GM12878 (cell line): ENCODE measurements around the gene SPATA2. TPM values are rescaled to one million over a fixed set of nuclear protein-coding genes. Genes with fewer than 3 reads are reported as not detected.

Experiments
- ATAC-seq: fragments of 200-7000 bp; cut with Tn5 transposase; 3 replicates; pipeline ENCODE4 v1.9.1; 2020; ENCODE audit warnings: mild to moderate bottlenecking, moderate library complexity
- BruUV-seq: library from RNA; stranded (reverse); fragments of 400-500 nt; replicated peaks from 2 replicates; lab custom pipeline; 2021; lab: Mats Ljungman, UMichigan
- CTCF ChIA-PET: fragments of 300-600 bp; sonication (Branson Sonifier 250); formaldehyde crosslinking; extraction: SDS; loops from one replicate; lab custom pipeline; 2021; ENCODE audit warnings: inconsistent platforms; lab: Yijun Ruan, JAX
- POLR2A ChIA-PET: fragments of 350-600 bp; formaldehyde crosslinking; extraction: SDS; loops from one replicate; lab custom pipeline; 2021; ENCODE audit warnings: inconsistent platforms; lab: Charles Lee
- RAD21 ChIA-PET: fragments of 300-600 bp; sonication (Branson Sonifier 250); formaldehyde crosslinking; loops from one replicate; lab custom pipeline; 2023; ENCODE audit warnings: antibody characterized with exemption; ENCODE audit not compliant: unreplicated experiment; lab: Charles Lee
- SMC1A ChIA-PET: fragments of 300-600 bp; sonication (Branson Sonifier 250); formaldehyde crosslinking; loops from one replicate; lab custom pipeline; 2023; ENCODE audit not compliant: unreplicated experiment, uncharacterized antibody; lab: Charles Lee
- DNase-seq: peaks from one replicate; pipeline ENCODE4 v3.0.0-alpha.2; 2011; ENCODE audit warnings: low read depth, low spot score
- FAIRE-seq: peaks from 3 replicates; lab custom pipeline; 2011; peaks lifted over from hg19 to GRCh38; lab: Jason Lieb, UNC
- H2AFZ ChIP-seq: 2 replicates; pipeline ENCODE4 v1.6.0; 2011; ENCODE audit warnings: low read depth, low read length, control low read depth; ENCODE audit not compliant: control insufficient read depth
- H3K27ac ChIP-seq: 2 replicates; pipeline ENCODE4 v1.5.1; 2011; ENCODE audit warnings: control low read depth; ENCODE audit not compliant: control insufficient read depth, insufficient read depth
- H3K27me3 ChIP-seq, 2 experiments: replicated peaks in 1 of 2; 2 replicates each; pipeline versions ENCODE4 v1.6.0 to v1.6.1; 2011; ENCODE audit warnings: low read length in 1 of 2; ENCODE audit not compliant: control insufficient read depth in 2 of 2, insufficient read depth in 2 of 2
- H3K36me3 ChIP-seq, 2 experiments: 2 replicates each; pipeline ENCODE4 v1.5.1; 2011; ENCODE audit warnings: low read length in 1 of 2; ENCODE audit not compliant: control insufficient read depth in 2 of 2, insufficient read depth in 2 of 2
- H3K4me1 ChIP-seq: 2 replicates; pipeline ENCODE4 v1.6.1; 2011; ENCODE audit warnings: mild to moderate bottlenecking, low read length, moderate library complexity, mixed read lengths; ENCODE audit not compliant: control insufficient read depth, insufficient read depth
- H3K4me2 ChIP-seq: 2 replicates; pipeline ENCODE4 v1.6.0; 2011; ENCODE audit warnings: control low read depth; ENCODE audit not compliant: control insufficient read depth, insufficient read depth
- H3K4me3 ChIP-seq: fragments of 200-600 bp; sonication (generic); 2 replicates; pipeline ENCODE4 v1.5.1; 2016
- H3K79me2 ChIP-seq: 2 replicates; pipeline ENCODE4 v1.6.0; 2011; ENCODE audit warnings: low read length; ENCODE audit not compliant: control insufficient read depth, insufficient read depth
- H3K9ac ChIP-seq: 2 replicates; pipeline ENCODE4 v1.8.0; 2011; ENCODE audit warnings: low read length, control low read depth, mixed read lengths; ENCODE audit not compliant: control insufficient read depth, insufficient read depth
- H3K9me3 ChIP-seq: replicated peaks from 3 replicates; pipeline ENCODE4 v1.5.1; 2011; ENCODE audit warnings: mild to moderate bottlenecking, low read length; ENCODE audit not compliant: control insufficient read depth, insufficient read depth
- H4K20me1 ChIP-seq: 2 replicates; pipeline ENCODE4 v1.6.0; 2011; ENCODE audit not compliant: control insufficient read depth, insufficient read depth
- ATF2 ChIP-seq: IDR thresholded peaks from 2 replicates; pipeline ENCODE4 v1.6.1; 2012; ENCODE audit warnings: low read length, inconsistent platforms
- BRCA1 ChIP-seq: IDR thresholded peaks from 2 replicates; pipeline ENCODE4 v1.6.1; 2011; ENCODE audit warnings: low read depth, low read length, improper control_type of control experiment
- CBX5 ChIP-seq: sonication (generic); IDR thresholded peaks from 2 replicates; pipeline ENCODE4 v1.6.1; 2016; ENCODE audit warnings: low read depth, moderate library complexity, mild to moderate bottlenecking, inconsistent platforms
- CEBPZ ChIP-seq: fragments of 150-350 bp; IDR thresholded peaks from 2 replicates; pipeline ENCODE4 v1.6.1; 2016; ENCODE audit warnings: low read depth, low read length
- EZH2 ChIP-seq: IDR thresholded peaks from 2 replicates; pipeline ENCODE4 v1.6.1; 2012; ENCODE audit warnings: low read depth, mild to moderate bottlenecking, control low read depth, inconsistent platforms, low read length, borderline replicate concordance; ENCODE audit not compliant: control insufficient read depth
- IKZF1 ChIP-seq: fragments of 450-650 bp; conservative IDR thresholded peaks from 2 replicates; pipeline ENCODE4 v1.6.1; 2017; ENCODE audit warnings: antibody characterized with exemption, mild to moderate bottlenecking
- KLF5 ChIP-seq: fragments of 450-650 bp; IDR thresholded peaks from 2 replicates; pipeline ENCODE4 v1.6.1; 2014; ENCODE audit warnings: mild to moderate bottlenecking; ENCODE audit not compliant: partially characterized antibody
- LARP7 ChIP-seq: fragments of 450-650 bp; IDR thresholded peaks from 2 replicates; pipeline ENCODE4 v1.6.1; 2017; ENCODE audit warnings: mild to moderate bottlenecking
- NFIC ChIP-seq: IDR thresholded peaks from 2 replicates; pipeline ENCODE4 v1.6.1; 2012; ENCODE audit warnings: low read depth, mild to moderate bottlenecking, inconsistent platforms, low read length, moderate library complexity
- NR2F1 ChIP-seq: fragments of 450-650 bp; conservative IDR thresholded peaks from 2 replicates; pipeline ENCODE4 v1.6.1; 2017; ENCODE audit warnings: mild to moderate bottlenecking
- POU2F2 ChIP-seq: IDR thresholded peaks from 3 replicates; pipeline ENCODE4 v1.6.1; 2011; ENCODE audit warnings: low read depth, mild to moderate bottlenecking, low read length, borderline replicate concordance
- RBBP5 ChIP-seq: fragments of 200-600 bp; sonication (generic); conservative IDR thresholded peaks from 2 replicates; pipeline ENCODE4 v1.6.1; 2016
- SMARCA5 ChIP-seq: fragments of 450-650 bp; IDR thresholded peaks from 2 replicates; pipeline ENCODE4 v1.6.1; 2017; ENCODE audit warnings: mild to moderate bottlenecking
- SREBF2 ChIP-seq: IDR thresholded peaks from 2 replicates; pipeline ENCODE4 v1.6.1; 2012; ENCODE audit warnings: mild to moderate bottlenecking, low read length
- TBL1XR1 ChIP-seq: IDR thresholded peaks from 2 replicates; pipeline ENCODE4 v1.6.1; 2012; ENCODE audit warnings: low read depth, low read length, improper control_type of control experiment
- ZNF622 ChIP-seq: fragments of 450-650 bp; IDR thresholded peaks from 2 replicates; pipeline ENCODE4 v1.6.1; 2017; ENCODE audit warnings: mild to moderate bottlenecking, inconsistent platforms
- in situ Hi-C: fragments of 300-500 bp; cut with MboI; formaldehyde crosslinking; loops from 9 replicates; pipeline ENCODE4 v1.14.3; 2018; ENCODE audit warnings: mixed read lengths
- intact Hi-C: fragments of 100-400 bp; cut with micrococcal nuclease; formaldehyde crosslinking; loops from one replicate; pipeline ENCODE4 v1.14.2; 2022; ENCODE audit not compliant: unreplicated experiment
- polyA plus RNA-seq, 11 experiments: library from polyadenylated mRNA; depleted of rRNA in 4 of 11; unstranded in 6 of 11; stranded (reverse) in 5 of 11; fragments of >200 nt; fragmentation: Nextera tagmentation in 4 of 11; fragmentation: Illumina TruSeq in 1 of 11; extraction: Ambion mirVana in 4 of 11; extraction: Trizol in 1 of 11; gene quantifications; 1 replicate in 1 of 11; 2 replicates in 10 of 11; pipeline versions ENCODE4 v1.2.1 to v1.2.3, GENCODE V29; 2011 to 2016; ENCODE audit warnings: inconsistent platforms in 2 of 11, missing spikeins in 2 of 11, low read depth in 1 of 11
- total RNA-seq, 4 experiments: library from RNA; depleted of rRNA in 3 of 4; stranded (reverse); fragments of >200 nt in 3 of 4; fragmentation: Illumina TruSeq in 1 of 4; extraction: Trizol in 1 of 4; gene quantifications; 2 replicates each; pipeline versions ENCODE4 v1.2.1 to v1.2.3, GENCODE V29; 2013 to 2021
- TF ChIP-seq, protein P1 (sequence below): fragments of 450-650 bp; IDR thresholded peaks from 2 replicates; pipeline ENCODE4 v1.6.1; 2014; ENCODE audit warnings: mild to moderate bottlenecking

The SPATA2 gene
- total and polyA plus RNA-seq, 10 of the 15 experiments (the other 5 are each of a cell fraction or from before 2014, with no cell fraction given): 0.93 to 11.7 (median 5.6) TPM

GRCh38 chr20:49859807-49860206 is 55.5 kb downstream of the SPATA2 start:
- in situ Hi-C loops: loop anchor here (25.0 kb wide), 1 partner anchor 523 kb away; no protein-coding TSS in a partner anchor
- POLR2A ChIA-PET: interaction anchor here (0.5 kb wide), 1 partner anchor 149 kb away, joined by 5 read pairs; no protein-coding TSS in a partner anchor
- BruUV-seq: no TSS peak
- no peak for TF ChIP-seq POU2F2
- TF ChIP-seq NFIC: no peak
- TF ChIP-seq, protein P1, sequence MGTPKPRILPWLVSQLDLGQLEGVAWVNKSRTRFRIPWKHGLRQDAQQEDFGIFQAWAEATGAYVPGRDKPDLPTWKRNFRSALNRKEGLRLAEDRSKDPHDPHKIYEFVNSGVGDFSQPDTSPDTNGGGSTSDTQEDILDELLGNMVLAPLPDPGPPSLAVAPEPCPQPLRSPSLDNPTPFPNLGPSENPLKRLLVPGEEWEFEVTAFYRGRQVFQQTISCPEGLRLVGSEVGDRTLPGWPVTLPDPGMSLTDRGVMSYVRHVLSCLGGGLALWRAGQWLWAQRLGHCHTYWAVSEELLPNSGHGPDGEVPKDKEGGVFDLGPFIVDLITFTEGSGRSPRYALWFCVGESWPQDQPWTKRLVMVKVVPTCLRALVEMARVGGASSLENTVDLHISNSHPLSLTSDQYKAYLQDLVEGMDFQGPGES: no peak
- no peak for TF ChIP-seq RBBP5
- no peak for TF ChIP-seq CBX5
- no peak for TF ChIP-seq NR2F1
- no peak for TF ChIP-seq LARP7
- TF ChIP-seq ZNF622: no peak
- no peak for TF ChIP-seq ATF2
- no peak for TF ChIP-seq KLF5
- TF ChIP-seq CEBPZ: no peak
- no peak for TF ChIP-seq TBL1XR1
- no peak for TF ChIP-seq SMARCA5
- no peak for TF ChIP-seq IKZF1
- TF ChIP-seq EZH2: no peak
- TF ChIP-seq SREBF2: no peak
- no peak for TF ChIP-seq BRCA1
- TF ChIP-seq, all 136 proteins: peak for 0
- RAD21 ChIA-PET: interaction anchor here (1.8 kb wide), 1 partner anchor 14 kb away, joined by 6 read pairs; no protein-coding TSS in a partner anchor
- no peak for DNase-seq
- Histone ChIP-seq H3K36me3 (peaks cover 10 to 15% of the 10 kb centered on the region in 2 experiments), H3K79me2 (no peaks in the 10 kb centered on the region), H3K4me2 (no peak overlapping the region), H3K27ac (no peak overlapping the region), H2AFZ (no peak overlapping the region), H3K4me3 (no peak overlapping the region), H4K20me1 (no peaks in the 10 kb centered on the region), H3K4me1 (no peaks in the 10 kb centered on the region), H3K27me3 (no peaks in the 10 kb centered on the region), H3K9me3 (no peaks in the 10 kb centered on the region), H3K9ac (no peak overlapping the region)
- intact Hi-C loops: no loop called here
- ATAC-seq: no peak
- FAIRE-seq: no peak
- SMC1A ChIA-PET: interaction anchor here (0.7 to 1.6 kb wide), 4 partner anchors 14 to 318 kb away, joined by 3 to 4 read pairs (median 4); no protein-coding TSS in a partner anchor
- CTCF ChIA-PET: interaction anchor here (0.6 to 1.1 kb wide), 2 partner anchors 241 to 319 kb away, joined by 3 read pairs; no protein-coding TSS in a partner anchor
